Fibroblast of the aortic adventitia (primary cell): ENCODE results near the gene TRAF1. TPM values are rescaled to one million over a fixed set of nuclear protein-coding genes. Genes with fewer than 3 reads are reported as not detected.

Source experiments
- DNase-seq: peaks from one replicate; pipeline ENCODE4 v3.0.0-alpha.2; 2010; ENCODE audit warnings: low read depth
- H3K4me3 ChIP-seq: 2 replicates; pipeline ENCODE4 v1.5.1; 2011; ENCODE audit warnings: low read depth, mild to moderate bottlenecking, control low read depth, low read length, moderate library complexity
- CTCF ChIP-seq: IDR thresholded peaks from 2 replicates; pipeline ENCODE4 v1.5.1; 2011; ENCODE audit warnings: mild to moderate bottlenecking, low read length, control low read depth, inconsistent platforms; ENCODE audit not compliant: insufficient read depth
- total RNA-seq: library from RNA; depleted of rRNA; stranded (reverse); fragments of >200 nt; gene quantifications from 2 replicates; pipeline ENCODE4 v1.2.3, GENCODE V29; 2012; ENCODE audit warnings: low replicate concordance

The TRAF1 gene
- total RNA-seq, 1 donor: 8.5 TPM

GRCh38 chr9:120879446-120879845 is 47.1 kb downstream of the TRAF1 start:
- DNase-seq: no peak
- no peak for TF ChIP-seq CTCF
- no peak overlapping the region for H3K4me3 ChIP-seq

- no peak for TF ChIP-seq CTCF
- DNase-seq: no peak
- H3K4me3 ChIP-seq: no peak overlapping the region
These were observed 48.1 kb downstream of the TRAF1 start for GRCh38 chr9:120878188-120879130.

GRCh38 chr9:120877276-120878034 is 49.1 kb downstream of the TRAF1 start:
- peak overlapping the region; percentile 77 for H3K4me3 ChIP-seq
- DNase-seq: peak; percentile 41
- TF ChIP-seq CTCF: no peak

- no peak for TF ChIP-seq CTCF
- peak within 1 kb of the TSS; percentile 77 for H3K4me3 ChIP-seq
- DNase-seq: no peak
These were observed 49.8 kb downstream of the TRAF1 start, which contains the start of gene PHF19 for GRCh38 chr9:120876842-120877240. PHF19 (minus strand) TSS chr9:120877188; CDS start chr9:120874741, 2,447 bp downstream.

- DNase-seq: peak; percentile 80
- TF ChIP-seq CTCF: no peak
- peak overlapping the region; percentile 77 for H3K4me3 ChIP-seq
These were observed 50.4 kb downstream of the TRAF1 start for GRCh38 chr9:120875954-120876841.

GRCh38 chr9:120875643-120875953 is 51.0 kb downstream of the TRAF1 start:
- peak overlapping the region; percentile 77 for H3K4me3 ChIP-seq
- TF ChIP-seq CTCF: no peak
- no peak for DNase-seq
